GM10266 (cell line): Measurements from ENCODE around the gene FHL5.

Experiments
- DNase-seq: peaks from one replicate; pipeline ENCODE4 v3.0.0; 2012; ENCODE audit errors: extremely low spot score
- CTCF ChIP-seq: IDR thresholded peaks from 2 replicates; pipeline ENCODE4 v1.5.1; 2012; ENCODE audit warnings: mild to moderate bottlenecking, low read depth; ENCODE audit not compliant: control insufficient read depth, insufficient read depth; ENCODE audit errors: missing control alignments

The FHL5 gene

GRCh38 chr6:96562886-96563285, at the start of gene FHL5:
TSS of gene FHL5 (plus strand) at chr6:96563128. CDS start at chr6:96603614, 40,486 bp downstream.
- DNase-seq = no peak
- no peak for TF ChIP-seq CTCF

GRCh38 chr6:96520171-96521115, 42.5 kb upstream of the FHL5 start:
- no peak for TF ChIP-seq CTCF
- DNase-seq = no peak

- DNase-seq = no peak
Measured at GRCh38 chr6:96521306-96521643, 41.7 kb upstream of the FHL5 start.

GRCh38 chr6:96521644-96522464, 41.1 kb upstream of the FHL5 start, which contains the start of gene UFL1:
TSS of gene UFL1 (plus strand) at chr6:96521806. CDS start at chr6:96521874, 68 bp downstream.
- DNase-seq = peak; percentile 81
- TF ChIP-seq CTCF = no peak

More at GRCh38 chr6:96521306-96521643, 41.7 kb upstream of the FHL5 start:
- TF ChIP-seq CTCF = no peak

- TF ChIP-seq CTCF = no peak
- DNase-seq = no peak
Measured at GRCh38 chr6:96522465-96523009, 40.4 kb upstream of the FHL5 start.

GRCh38 chr6:96528193-96528592, 34.7 kb upstream of the FHL5 start:
- TF ChIP-seq CTCF = no peak
- no peak for DNase-seq

GRCh38 chr6:96532399-96532798, 30.5 kb upstream of the FHL5 start:
- DNase-seq = no peak
- no peak for TF ChIP-seq CTCF
